ENCODE measurements around the gene WDR83. TPM values are rescaled to one million over a fixed set of nuclear protein-coding genes. Genes with fewer than 3 reads are reported as not detected.

Gene WDR83
- total RNA-seq, 1 donor from 2014 or later: 8.4 TPM

DNA sequence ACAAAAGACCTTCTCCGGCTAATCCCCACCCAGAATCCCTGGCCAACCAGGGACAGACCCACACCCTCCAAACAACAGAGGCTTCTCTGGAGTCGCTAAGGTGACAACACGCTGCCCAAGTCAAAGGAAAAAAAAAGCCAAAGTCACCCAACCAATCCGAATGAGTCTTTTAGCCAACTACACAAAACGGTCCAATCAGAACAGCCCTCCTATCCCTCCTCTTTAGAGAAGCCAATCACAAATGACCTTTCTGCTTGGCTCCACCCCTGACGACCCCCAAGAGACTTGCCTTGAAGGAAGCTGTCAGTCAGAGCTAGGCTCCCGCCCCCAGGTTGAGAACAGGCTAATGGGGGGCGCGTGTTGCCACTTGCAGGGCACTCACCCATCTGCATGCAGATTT is 36.4 kb downstream of the WDR83 start:
- no peak for DNase-seq

DNA sequence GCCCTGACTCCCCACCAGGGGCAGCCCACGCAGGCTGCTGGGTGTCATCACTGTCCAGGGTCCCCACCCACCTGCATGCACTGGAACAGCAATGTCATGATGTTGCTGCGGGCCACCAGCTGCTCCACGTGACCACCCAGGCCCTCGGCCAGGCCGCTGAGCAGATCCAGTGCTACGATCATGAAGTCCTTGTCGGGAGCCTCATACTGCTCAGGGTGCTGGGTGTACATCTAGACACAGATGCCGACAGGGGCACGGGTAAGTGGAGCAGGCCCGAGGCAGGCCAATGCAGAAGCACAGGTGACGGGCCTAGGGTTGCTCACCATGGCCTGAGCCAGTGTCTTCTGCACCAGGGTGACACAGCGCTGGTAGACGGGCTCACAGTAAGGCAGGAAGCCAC is 38.6 kb downstream of the WDR83 start:
- Histone ChIP-seq H3K27ac (replicated peaks) (no peak overlapping the region), H3K27me3 (ENCODE audit: low read depth) (no peaks in the 10 kb centered on the region), H3K9me3 (replicated peaks) (no peaks in the 10 kb centered on the region), H3K36me3 (peaks cover 100% of the 10 kb centered on the region), H3K4me1 (no peaks in the 10 kb centered on the region), H3K4me3 (no peak overlapping the region)
- TF ChIP-seq CTCF (IDR thresholded peaks at IDR 0.05; ENCODE audit: borderline replicate concordance): no peak
- no peak for DNase-seq
- intact Hi-C loops (cut with micrococcal nuclease): no loop called here

More for the DNA sequence above, 36.4 kb downstream of the WDR83 start:
- intact Hi-C loops (cut with micrococcal nuclease): no loop called here
- no peak overlapping the region for H3K4me3 ChIP-seq
- no peaks in the 10 kb centered on the region for H3K9me3 ChIP-seq (replicated peaks)
- H3K27ac ChIP-seq (replicated peaks): no peak overlapping the region
- no peaks in the 10 kb centered on the region for H3K4me1 ChIP-seq
- TF ChIP-seq CTCF (IDR thresholded peaks at IDR 0.05; ENCODE audit: borderline replicate concordance): no peak
- H3K36me3 ChIP-seq: peaks cover 92% of the 10 kb centered on the region
- H3K27me3 ChIP-seq (ENCODE audit: low read depth): no peaks in the 10 kb centered on the region

GRCh38 chr19:12705654-12706331 is 39.2 kb downstream of the WDR83 start:
- intact Hi-C loops (cut with micrococcal nuclease): no loop called here
- DNase-seq: no peak
- H3K27me3 ChIP-seq (ENCODE audit: low read depth): no peaks in the 10 kb centered on the region
- no peak for TF ChIP-seq CTCF (IDR thresholded peaks at IDR 0.05; ENCODE audit: borderline replicate concordance)
- H3K4me1 ChIP-seq: no peaks in the 10 kb centered on the region
- H3K9me3 ChIP-seq (replicated peaks): no peaks in the 10 kb centered on the region
- peaks cover 100% of the 10 kb centered on the region for H3K36me3 ChIP-seq
- H3K27ac ChIP-seq (replicated peaks): no peak overlapping the region
- no peak overlapping the region for H3K4me3 ChIP-seq

GRCh38 chr19:12706332-12706718 is 39.7 kb downstream of the WDR83 start:
- no peak overlapping the region for H3K27ac ChIP-seq (replicated peaks)
- no peaks in the 10 kb centered on the region for H3K4me1 ChIP-seq
- no peak for DNase-seq
- no peak overlapping the region for H3K4me3 ChIP-seq
- no peak for TF ChIP-seq CTCF (IDR thresholded peaks at IDR 0.05; ENCODE audit: borderline replicate concordance)
- intact Hi-C loops (cut with micrococcal nuclease): no loop called here
- no peaks in the 10 kb centered on the region for H3K27me3 ChIP-seq (ENCODE audit: low read depth)
- peaks cover 100% of the 10 kb centered on the region for H3K36me3 ChIP-seq
- no peaks in the 10 kb centered on the region for H3K9me3 ChIP-seq (replicated peaks)

DNA sequence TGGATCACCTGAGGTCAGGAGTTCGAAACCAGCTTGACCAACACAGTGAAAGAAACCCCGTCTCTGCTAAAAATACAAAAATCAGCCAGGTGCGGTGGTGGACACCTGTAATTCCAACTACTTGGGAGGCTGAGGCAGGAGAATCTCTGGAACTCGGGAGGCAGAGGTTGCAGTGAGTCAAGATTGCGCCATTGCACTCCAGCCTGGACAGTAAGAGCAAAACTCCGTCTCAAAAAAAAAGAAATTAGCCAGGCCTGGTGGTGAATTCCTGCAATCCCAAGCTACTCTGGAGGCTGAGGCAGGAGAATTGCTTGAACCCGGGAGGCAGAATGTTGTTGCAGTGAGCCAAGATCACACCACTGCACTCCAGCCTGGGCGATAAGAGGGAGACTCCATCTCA is 42.0 kb downstream of the WDR83 start:
- Histone ChIP-seq H3K36me3 (peaks cover 97% of the 10 kb centered on the region), H3K4me1 (peaks cover 5% of the 10 kb centered on the region), H3K4me3 (no peak overlapping the region), H3K27ac (replicated peaks) (no peak overlapping the region), H3K27me3 (ENCODE audit: low read depth) (no peaks in the 10 kb centered on the region), H3K9me3 (replicated peaks) (no peaks in the 10 kb centered on the region)
- no peak for DNase-seq
- intact Hi-C loops (cut with micrococcal nuclease): no loop called here
- no peak for TF ChIP-seq CTCF (IDR thresholded peaks at IDR 0.05; ENCODE audit: borderline replicate concordance)
